ENCODE measurements around the gene IL22RA2.

The IL22RA2 gene

GRCh38 chr6:137126875-137127485, 46.5 kb downstream of the IL22RA2 start:
- Histone ChIP-seq H3K4me1 (ENCODE audit: control insufficient read depth, insufficient read depth, low read length) (no peaks in the 10 kb centered on the region), H3K36me3 (ENCODE audit: control insufficient read depth, insufficient read depth, low read length) (no peaks in the 10 kb centered on the region), H3K27ac (ENCODE audit: insufficient read depth, low read depth, low read length, poor library complexity, severe bottlenecking) (no peak overlapping the region), H3K4me3 (ENCODE audit: insufficient read depth, low read depth, low read length) (no peak overlapping the region), H3K27me3 (ENCODE audit: control insufficient read depth, insufficient read depth, low read length, poor library complexity, severe bottlenecking) (no peaks in the 10 kb centered on the region), H3K9me3 (ENCODE audit: control insufficient read depth, low read length) (no peaks in the 10 kb centered on the region)
- 84 to 89% methylated on average over 2 of the region's 2 CpGs for WGBS, 2 experiments

DNA sequence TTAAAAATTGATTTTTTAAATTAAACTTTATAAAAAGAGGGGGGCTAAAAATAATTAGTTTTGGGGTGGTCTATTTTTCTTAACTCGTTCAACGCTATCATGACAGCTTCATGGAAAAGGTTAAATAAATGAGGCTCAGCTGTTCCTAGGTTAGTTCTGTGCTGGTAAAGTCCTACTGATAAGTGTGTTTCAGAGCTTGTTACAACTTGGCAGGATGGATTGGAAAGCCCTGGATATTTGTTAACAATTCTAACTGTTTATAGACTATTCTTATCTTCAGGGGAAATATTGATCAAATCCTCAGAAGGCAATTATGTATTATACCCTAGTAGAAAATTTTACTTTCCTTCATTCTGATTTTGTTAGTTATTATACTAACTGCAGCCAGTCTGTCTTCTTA, 50.4 kb downstream of the IL22RA2 start:
- H3K36me3 ChIP-seq (ENCODE audit: control insufficient read depth, insufficient read depth, low read length) = no peaks in the 10 kb centered on the region
- WGBS, 2 experiments = 92 to 98% methylated on average over 2 of the region's 2 CpGs
- H3K9me3 ChIP-seq (ENCODE audit: control insufficient read depth, low read length) = no peaks in the 10 kb centered on the region
- no peaks in the 10 kb centered on the region for H3K27me3 ChIP-seq (ENCODE audit: control insufficient read depth, insufficient read depth, low read length, poor library complexity, severe bottlenecking)
- no peak overlapping the region for H3K4me3 ChIP-seq (ENCODE audit: insufficient read depth, low read depth, low read length)
- no peaks in the 10 kb centered on the region for H3K4me1 ChIP-seq (ENCODE audit: control insufficient read depth, insufficient read depth, low read length)
- H3K27ac ChIP-seq (ENCODE audit: insufficient read depth, low read depth, low read length, poor library complexity, severe bottlenecking) = no peak overlapping the region

GRCh38 chr6:137122612-137123011, 50.8 kb downstream of the IL22RA2 start:
- no peak overlapping the region for H3K27ac ChIP-seq (ENCODE audit: insufficient read depth, low read depth, low read length, poor library complexity, severe bottlenecking)
- H3K9me3 ChIP-seq (ENCODE audit: control insufficient read depth, low read length) = no peaks in the 10 kb centered on the region
- WGBS, 2 experiments = 90 to 94% methylated on average over 4 of the region's 4 CpGs
- no peaks in the 10 kb centered on the region for H3K27me3 ChIP-seq (ENCODE audit: control insufficient read depth, insufficient read depth, low read length, poor library complexity, severe bottlenecking)
- no peaks in the 10 kb centered on the region for H3K36me3 ChIP-seq (ENCODE audit: control insufficient read depth, insufficient read depth, low read length)
- no peaks in the 10 kb centered on the region for H3K4me1 ChIP-seq (ENCODE audit: control insufficient read depth, insufficient read depth, low read length)
- no peak overlapping the region for H3K4me3 ChIP-seq (ENCODE audit: insufficient read depth, low read depth, low read length)

- no peaks in the 10 kb centered on the region for H3K4me1 ChIP-seq (ENCODE audit: control insufficient read depth, insufficient read depth, low read length)
- no peak overlapping the region for H3K27ac ChIP-seq (ENCODE audit: insufficient read depth, low read depth, low read length, poor library complexity, severe bottlenecking)
- no peaks in the 10 kb centered on the region for H3K9me3 ChIP-seq (ENCODE audit: control insufficient read depth, low read length)
- H3K27me3 ChIP-seq (ENCODE audit: control insufficient read depth, insufficient read depth, low read length, poor library complexity, severe bottlenecking) = no peaks in the 10 kb centered on the region
- WGBS, 2 experiments = 90 to 92% methylated on average over 2 of the region's 2 CpGs
- no peak overlapping the region for H3K4me3 ChIP-seq (ENCODE audit: insufficient read depth, low read depth, low read length)
- no peaks in the 10 kb centered on the region for H3K36me3 ChIP-seq (ENCODE audit: control insufficient read depth, insufficient read depth, low read length)
Measured at GRCh38 chr6:137121401-137121997, 51.9 kb downstream of the IL22RA2 start.

DNA sequence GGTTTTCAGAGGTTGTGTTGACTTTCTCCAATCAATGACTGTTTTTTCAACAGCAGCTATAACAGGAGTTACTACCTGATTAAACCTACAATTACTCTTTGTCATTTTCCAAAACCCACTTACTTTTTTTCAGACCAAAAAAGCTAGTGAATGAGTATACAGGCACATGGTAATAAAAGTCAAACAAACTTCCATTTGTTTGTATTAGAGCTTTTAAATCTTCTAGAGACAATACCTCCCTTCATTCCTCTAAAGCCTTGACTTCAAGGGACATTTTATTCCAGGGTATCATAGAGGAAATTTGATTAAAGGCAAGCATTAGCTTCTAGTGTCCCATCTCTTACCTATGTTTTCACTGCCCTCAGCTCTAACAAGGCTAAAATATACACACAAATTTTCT, 52.7 kb downstream of the IL22RA2 start:
- no peak overlapping the region for H3K4me3 ChIP-seq (ENCODE audit: insufficient read depth, low read depth, low read length)
- no peaks in the 10 kb centered on the region for H3K9me3 ChIP-seq (ENCODE audit: control insufficient read depth, low read length)
- H3K4me1 ChIP-seq (ENCODE audit: control insufficient read depth, insufficient read depth, low read length) = no peaks in the 10 kb centered on the region
- H3K27ac ChIP-seq (ENCODE audit: insufficient read depth, low read depth, low read length, poor library complexity, severe bottlenecking) = no peak overlapping the region
- no peaks in the 10 kb centered on the region for H3K27me3 ChIP-seq (ENCODE audit: control insufficient read depth, insufficient read depth, low read length, poor library complexity, severe bottlenecking)
- H3K36me3 ChIP-seq (ENCODE audit: control insufficient read depth, insufficient read depth, low read length) = no peaks in the 10 kb centered on the region

GRCh38 chr6:137119196-137120104, 54.0 kb downstream of the IL22RA2 start:
- Histone ChIP-seq H3K36me3 (ENCODE audit: control insufficient read depth, insufficient read depth, low read length) (no peaks in the 10 kb centered on the region), H3K27ac (ENCODE audit: insufficient read depth, low read depth, low read length, poor library complexity, severe bottlenecking) (no peak overlapping the region), H3K9me3 (ENCODE audit: control insufficient read depth, low read length) (no peaks in the 10 kb centered on the region), H3K4me3 (ENCODE audit: insufficient read depth, low read depth, low read length) (no peak overlapping the region), H3K4me1 (ENCODE audit: control insufficient read depth, insufficient read depth, low read length) (no peaks in the 10 kb centered on the region), H3K27me3 (ENCODE audit: control insufficient read depth, insufficient read depth, low read length, poor library complexity, severe bottlenecking) (no peaks in the 10 kb centered on the region)
- 93 to 94% methylated on average over 3 of the region's 4 CpGs for WGBS, 2 experiments

GRCh38 chr6:137117581-137117980, 55.9 kb downstream of the IL22RA2 start:
- no peak overlapping the region for H3K27ac ChIP-seq (ENCODE audit: insufficient read depth, low read depth, low read length, poor library complexity, severe bottlenecking)
- WGBS, 2 experiments = 86 to 92% methylated on average over 1 to 2 of the region's 2 CpGs

DNA sequence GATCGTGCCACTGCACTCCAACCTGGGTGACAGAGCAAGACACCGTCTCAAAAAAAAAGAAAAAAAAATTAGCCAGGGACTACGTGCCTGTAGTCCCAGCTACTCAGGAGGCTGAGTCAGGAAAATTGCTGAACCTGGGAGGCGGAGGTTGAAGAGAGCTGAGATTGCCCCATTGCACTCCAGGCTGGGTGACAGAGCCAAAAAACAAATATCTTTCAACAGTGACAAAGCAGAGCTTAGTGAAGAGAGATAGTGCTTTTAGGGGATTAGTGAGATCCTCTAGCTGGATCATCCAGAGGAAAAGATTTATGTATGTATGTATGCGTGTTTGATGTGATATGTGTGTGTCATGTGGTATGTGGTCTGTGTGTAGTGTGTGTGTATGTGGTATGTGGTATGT, 56.6 kb downstream of the IL22RA2 start:
- Histone ChIP-seq H3K27ac (ENCODE audit: insufficient read depth, low read depth, low read length, poor library complexity, severe bottlenecking) (no peak overlapping the region), H3K4me1 (ENCODE audit: control insufficient read depth, insufficient read depth, low read length) (no peaks in the 10 kb centered on the region), H3K9me3 (ENCODE audit: control insufficient read depth, low read length) (no peaks in the 10 kb centered on the region), H3K4me3 (ENCODE audit: insufficient read depth, low read depth, low read length) (no peak overlapping the region), H3K27me3 (ENCODE audit: control insufficient read depth, insufficient read depth, low read length, poor library complexity, severe bottlenecking) (no peaks in the 10 kb centered on the region), H3K36me3 (ENCODE audit: control insufficient read depth, insufficient read depth, low read length) (no peaks in the 10 kb centered on the region)
- 91 to 94% methylated on average over 5 of the region's 5 CpGs for WGBS, 2 experiments

More at GRCh38 chr6:137117581-137117980, 55.9 kb downstream of the IL22RA2 start:
- Histone ChIP-seq H3K36me3 (ENCODE audit: control insufficient read depth, insufficient read depth, low read length) (no peaks in the 10 kb centered on the region), H3K4me3 (ENCODE audit: insufficient read depth, low read depth, low read length) (no peak overlapping the region), H3K9me3 (ENCODE audit: control insufficient read depth, low read length) (no peaks in the 10 kb centered on the region), H3K27me3 (ENCODE audit: control insufficient read depth, insufficient read depth, low read length, poor library complexity, severe bottlenecking) (no peaks in the 10 kb centered on the region), H3K4me1 (ENCODE audit: control insufficient read depth, insufficient read depth, low read length) (no peaks in the 10 kb centered on the region)

DNA sequence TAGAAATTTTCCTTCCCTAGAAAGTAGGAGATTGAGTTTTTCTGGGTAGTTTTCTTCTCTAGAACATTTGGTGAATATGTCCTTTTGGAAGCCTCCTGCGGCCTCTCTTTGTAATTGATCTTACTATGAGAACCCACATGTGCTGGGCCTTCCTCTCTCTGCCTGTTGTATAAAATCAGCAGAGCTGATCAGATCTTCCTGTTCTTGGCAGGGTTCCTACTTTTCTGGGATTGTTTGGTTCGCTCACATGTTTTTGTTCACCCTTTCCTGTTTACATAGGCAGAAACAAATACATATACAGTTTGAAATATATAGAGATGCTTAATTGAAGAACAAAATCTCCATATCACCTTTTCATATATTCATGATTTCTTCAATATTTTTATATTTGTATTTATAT, 57.8 kb downstream of the IL22RA2 start:
- Histone ChIP-seq H3K27me3 (ENCODE audit: control insufficient read depth, insufficient read depth, low read length, poor library complexity, severe bottlenecking) (no peaks in the 10 kb centered on the region), H3K36me3 (ENCODE audit: control insufficient read depth, insufficient read depth, low read length) (no peaks in the 10 kb centered on the region), H3K4me3 (ENCODE audit: insufficient read depth, low read depth, low read length) (no peak overlapping the region), H3K9me3 (ENCODE audit: control insufficient read depth, low read length) (no peaks in the 10 kb centered on the region), H3K4me1 (ENCODE audit: control insufficient read depth, insufficient read depth, low read length) (no peaks in the 10 kb centered on the region), H3K27ac (ENCODE audit: insufficient read depth, low read depth, low read length, poor library complexity, severe bottlenecking) (no peak overlapping the region)
- 40 to 82% methylated on average over 1 to 2 of the region's 2 CpGs for WGBS, 2 experiments

DNA sequence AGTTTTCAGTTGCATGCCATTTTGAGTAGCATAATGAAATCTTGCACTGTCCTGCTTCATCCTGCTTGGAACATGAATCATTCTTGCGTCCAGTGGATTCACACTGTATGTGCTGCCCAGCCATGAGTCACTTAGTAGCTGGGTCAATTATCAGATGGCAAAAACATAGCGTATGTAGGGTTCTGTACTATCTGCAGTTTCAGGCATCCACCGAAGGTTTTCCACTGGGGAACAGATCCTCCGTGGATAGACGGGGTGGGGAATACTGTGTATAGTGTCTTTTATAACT, 61.4 kb downstream of the IL22RA2 start:
- no peaks in the 10 kb centered on the region for H3K36me3 ChIP-seq (ENCODE audit: control insufficient read depth, insufficient read depth, low read length)
- no peaks in the 10 kb centered on the region for H3K9me3 ChIP-seq (ENCODE audit: control insufficient read depth, low read length)
- 96 to 98% methylated on average over 5 of the region's 5 CpGs for WGBS, 2 experiments
- H3K27ac ChIP-seq (ENCODE audit: insufficient read depth, low read depth, low read length, poor library complexity, severe bottlenecking) = no peak overlapping the region
- no peak overlapping the region for H3K4me3 ChIP-seq (ENCODE audit: insufficient read depth, low read depth, low read length)
- H3K4me1 ChIP-seq (ENCODE audit: control insufficient read depth, insufficient read depth, low read length) = no peaks in the 10 kb centered on the region
- no peaks in the 10 kb centered on the region for H3K27me3 ChIP-seq (ENCODE audit: control insufficient read depth, insufficient read depth, low read length, poor library complexity, severe bottlenecking)
